ENCODE data around the gene PPP1R37. TPM values are rescaled to one million over a fixed set of nuclear protein-coding genes. Genes with fewer than 3 reads are reported as not detected.
A peak's percentile ranks its signal among the peaks of the same experiment; 100 is the strongest.

Gene PPP1R37
- total RNA-seq, 1 experiment from 2014 or later: 46.4 TPM

DNA sequence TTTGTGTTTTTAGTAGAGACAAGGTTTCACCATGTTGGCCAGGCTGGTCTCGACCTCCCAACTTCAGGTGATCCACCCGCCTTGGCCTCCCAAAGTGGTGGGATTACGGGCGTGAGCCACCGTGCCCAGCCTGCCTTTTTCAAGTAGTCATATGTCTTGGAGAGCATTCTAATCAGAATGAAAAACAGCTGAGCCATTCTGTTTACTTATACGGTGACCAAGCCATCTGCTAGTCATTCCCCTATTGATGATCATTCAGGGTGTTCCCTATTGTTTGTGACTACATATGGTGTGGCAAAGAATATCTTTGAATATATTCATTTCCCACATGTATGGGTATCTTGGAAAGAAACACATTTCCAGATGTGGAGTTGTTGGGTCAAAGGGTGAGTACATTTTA lies 102.8 kb downstream of the PPP1R37 start:
- H3K9me3 ChIP-seq (ENCODE audit: low read length): no peaks in the 10 kb centered on the region
- ChIA-PET CTCF (no interaction called here), POLR2A (ENCODE audit: unreplicated experiment) (no interaction called here)
- ATAC-seq: peak; percentile 93
- no peaks in the 10 kb centered on the region for H3K36me3 ChIP-seq (ENCODE audit: low read depth, low read length)
- H3F3A ChIP-seq (ENCODE audit: low read length, unreplicated experiment): no peaks in the 10 kb centered on the region
- H3K27ac ChIP-seq (ENCODE audit: low read length): no peak overlapping the region
- H3K9ac ChIP-seq (ENCODE audit: low read length): no peak overlapping the region
- H3K4me1 ChIP-seq (ENCODE audit: insufficient read depth, low read length): peaks cover 5% of the 10 kb centered on the region; the same call in 1 of the 2 replicates
- no peaks in the 10 kb centered on the region for H3K9me2 ChIP-seq (replicated peaks; ENCODE audit: low read length)
- H2AFZ ChIP-seq (ENCODE audit: low read length): no peak overlapping the region
- TF ChIP-seq, protein P1, sequence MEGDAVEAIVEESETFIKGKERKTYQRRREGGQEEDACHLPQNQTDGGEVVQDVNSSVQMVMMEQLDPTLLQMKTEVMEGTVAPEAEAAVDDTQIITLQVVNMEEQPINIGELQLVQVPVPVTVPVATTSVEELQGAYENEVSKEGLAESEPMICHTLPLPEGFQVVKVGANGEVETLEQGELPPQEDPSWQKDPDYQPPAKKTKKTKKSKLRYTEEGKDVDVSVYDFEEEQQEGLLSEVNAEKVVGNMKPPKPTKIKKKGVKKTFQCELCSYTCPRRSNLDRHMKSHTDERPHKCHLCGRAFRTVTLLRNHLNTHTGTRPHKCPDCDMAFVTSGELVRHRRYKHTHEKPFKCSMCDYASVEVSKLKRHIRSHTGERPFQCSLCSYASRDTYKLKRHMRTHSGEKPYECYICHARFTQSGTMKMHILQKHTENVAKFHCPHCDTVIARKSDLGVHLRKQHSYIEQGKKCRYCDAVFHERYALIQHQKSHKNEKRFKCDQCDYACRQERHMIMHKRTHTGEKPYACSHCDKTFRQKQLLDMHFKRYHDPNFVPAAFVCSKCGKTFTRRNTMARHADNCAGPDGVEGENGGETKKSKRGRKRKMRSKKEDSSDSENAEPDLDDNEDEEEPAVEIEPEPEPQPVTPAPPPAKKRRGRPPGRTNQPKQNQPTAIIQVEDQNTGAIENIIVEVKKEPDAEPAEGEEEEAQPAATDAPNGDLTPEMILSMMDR (conservative IDR thresholded peaks at IDR 0.05; ENCODE audit: low read depth, low read length): no peak
- TF ChIP-seq EZH2 (IDR thresholded peaks at IDR 0.05; ENCODE audit: low read length, unreplicated experiment) (no peak), EZH2phosphoT487 (IDR thresholded peaks at IDR 0.05; ENCODE audit: borderline replicate concordance, low read length) (no peak)
- intact Hi-C loops (cut with micrococcal nuclease): loop anchor here (5.0 kb wide), 1 partner anchor 52 kb away; the partner anchor contains the start of gene EXOC3L2
- BruUV-seq (replicated peaks): no TSS peak
- H3K79me2 ChIP-seq (ENCODE audit: low read length): no peaks in the 10 kb centered on the region
- no peaks in the 10 kb centered on the region for H4K20me1 ChIP-seq (ENCODE audit: low read length)
- H3K27me3 ChIP-seq (ENCODE audit: low read length): no peaks in the 10 kb centered on the region
- H3K4me2 ChIP-seq (ENCODE audit: low read length): no peak overlapping the region
- no peak overlapping the region for H3K4me3 ChIP-seq (ENCODE audit: low read length)
- DNase-seq: peak; percentile 76

Other genes with a start within 250 kb of the PPP1R37 start
- 61.0 and 71.6 TPM in 2 replicates for gene NECTIN2, start 246.9 kb upstream of the PPP1R37 start, total RNA-seq (2014; rRNA removed)
- 190 and 201 TPM in 2 replicates for gene TOMM40, start 201.9 kb upstream of the PPP1R37 start, total RNA-seq (2014; rRNA removed)
- 2.7 and 3.6 TPM in 2 replicates for gene APOE, start 187.4 kb upstream of the PPP1R37 start, total RNA-seq (2014; rRNA removed)
- gene APOC1, start 178.6 kb upstream of the PPP1R37 start, total RNA-seq (2014; rRNA removed): 2.7 and 3.3 TPM in 2 replicates
- not detected in 2 replicates for gene APOC4, start 150.9 kb upstream of the PPP1R37 start, total RNA-seq (2014; rRNA removed)
- gene APOC2, start 147.1 kb upstream of the PPP1R37 start, total RNA-seq (2014; rRNA removed): not detected in 2 replicates
- gene CLPTM1, start 137.8 kb upstream of the PPP1R37 start, total RNA-seq (2014; rRNA removed): 44.9 and 61.3 TPM in 2 replicates
- gene RELB, start 91.7 kb upstream of the PPP1R37 start, total RNA-seq (2014; rRNA removed): 4.8 and 15.2 TPM in 2 replicates
- 32.3 and 38.9 TPM in 2 replicates for gene CLASRP, start 54.1 kb upstream of the PPP1R37 start, total RNA-seq (2014; rRNA removed)
- 0.52 and 2.4 TPM in 2 replicates for gene ZNF296, start 16.7 kb upstream of the PPP1R37 start, total RNA-seq (2014; rRNA removed)
- gene GEMIN7, start 13.9 kb upstream of the PPP1R37 start, total RNA-seq (2014; rRNA removed): 22.3 and 35.5 TPM in 2 replicates
- gene NKPD1, start 67.8 kb downstream of the PPP1R37 start, total RNA-seq (2014; rRNA removed): 0.75 and 1.1 TPM in 2 replicates
- 18.3 and 23.2 TPM in 2 replicates for gene TRAPPC6A, start 85.1 kb downstream of the PPP1R37 start, total RNA-seq (2014; rRNA removed)
- 7.3 and 11.9 TPM in 2 replicates for gene BLOC1S3, start 85.6 kb downstream of the PPP1R37 start, total RNA-seq (2014; rRNA removed)
- gene EXOC3L2, start 152.2 kb downstream of the PPP1R37 start, total RNA-seq (2014; rRNA removed): not detected in 2 replicates
- gene MARK4, start 158.1 kb downstream of the PPP1R37 start, total RNA-seq (2014; rRNA removed): 12.1 and 21.8 TPM in 2 replicates
- gene CKM, start 229.7 kb downstream of the PPP1R37 start, total RNA-seq (2014; rRNA removed): not detected in 2 replicates
- 23.4 and 27.5 TPM in 2 replicates for gene KLC3, start 247.6 kb downstream of the PPP1R37 start, total RNA-seq (2014; rRNA removed)

All from PC-3 (cell line).